OCI-LY1 (cell line): ENCODE measurements around the gene NTSR1.

ENCODE experiments used
- H2AFZ ChIP-seq: fragments of 200-600 bp; sonication (generic), shearing (Covaris generic); 2 replicates; pipeline ENCODE4 v1.6.0; 2014; ENCODE audit warnings: antibody characterized with exemption, mild to moderate bottlenecking, low read length
- H3F3A ChIP-seq: fragments of 200-600 bp; sonication (generic), shearing (Covaris generic); 2 replicates; pipeline ENCODE4 v1.6.0; 2014; ENCODE audit warnings: mild to moderate bottlenecking, antibody characterized with exemption, low read length, moderate library complexity; ENCODE audit not compliant: insufficient read depth
- H3K27ac ChIP-seq: fragments of 200-600 bp; sonication (generic); 2 replicates; pipeline ENCODE4 v1.5.1; 2014; ENCODE audit warnings: low read length, mixed run types, mild to moderate bottlenecking, low read depth; ENCODE audit not compliant: poor library complexity, severe bottlenecking
- H3K27me3 ChIP-seq: fragments of 200-600 bp; sonication (generic); 2 replicates; pipeline ENCODE4 v1.6.0; 2014; ENCODE audit warnings: antibody characterized with exemption, mild to moderate bottlenecking, low read length, moderate library complexity; ENCODE audit not compliant: insufficient read depth
- H3K36me3 ChIP-seq: fragments of 200-600 bp; sonication (generic); 2 replicates; pipeline ENCODE4 v1.6.1; 2014; ENCODE audit warnings: mild to moderate bottlenecking, antibody characterized with exemption, low read length, moderate library complexity, mixed read lengths; ENCODE audit not compliant: insufficient read depth
- H3K4me1 ChIP-seq: fragments of 200-600 bp; sonication (generic); 2 replicates; pipeline ENCODE4 v1.5.1; 2014; ENCODE audit warnings: mild to moderate bottlenecking, low read length, moderate library complexity; ENCODE audit not compliant: insufficient read depth, severe bottlenecking
- H3K4me2 ChIP-seq: fragments of 200-600 bp; sonication (generic), shearing (Covaris generic); 2 replicates; pipeline ENCODE4 v1.6.1; 2014; ENCODE audit warnings: low read length
- H3K4me3 ChIP-seq: fragments of 200-600 bp; sonication (generic); 2 replicates; pipeline ENCODE4 v1.5.1; 2014; ENCODE audit warnings: low read length, low read depth, mild to moderate bottlenecking, mixed read lengths; ENCODE audit not compliant: poor library complexity, severe bottlenecking
- H3K79me2 ChIP-seq: fragments of 200-600 bp; shearing (Covaris generic); 2 replicates; pipeline ENCODE4 v1.6.1; 2016; ENCODE audit warnings: mixed run types, low read length, mixed read lengths; ENCODE audit not compliant: insufficient read depth
- H3K9ac ChIP-seq: fragments of 200-600 bp; sonication (generic), shearing (Covaris generic); 2 replicates; pipeline ENCODE4 v1.6.1; 2014; ENCODE audit warnings: mild to moderate bottlenecking, low read length, mixed read lengths
- H3K9me2 ChIP-seq: fragments of 200-600 bp; sonication (generic), shearing (Covaris generic); 2 replicates; pipeline ENCODE4 v1.6.1; 2014; ENCODE audit warnings: low read depth, mild to moderate bottlenecking, low read length, mixed read lengths
- H3K9me3 ChIP-seq: fragments of 200-600 bp; shearing (Covaris generic); 2 replicates; pipeline ENCODE4 v1.6.1; 2014; ENCODE audit warnings: low read length, mixed read lengths
- H4K20me1 ChIP-seq: fragments of 200-600 bp; sonication (generic), shearing (Covaris generic); 2 replicates; pipeline ENCODE4 v1.6.0; 2016; ENCODE audit warnings: mild to moderate bottlenecking, low read length; ENCODE audit not compliant: insufficient read depth
- EZH2 ChIP-seq: fragments of 200-600 bp; sonication (generic), shearing (Covaris generic); IDR thresholded peaks from 2 replicates; pipeline ENCODE4 v1.8.0; 2017; ENCODE audit warnings: borderline replicate concordance, mixed run types, mild to moderate bottlenecking, antibody characterized with exemption, low read length, moderate library complexity, mixed read lengths
- TF ChIP-seq, protein P1 (sequence below): fragments of 200-600 bp; sonication (generic), shearing (Covaris generic); IDR thresholded peaks from 2 replicates; pipeline ENCODE4 v1.5.1; 2017; ENCODE audit warnings: mild to moderate bottlenecking, antibody characterized with exemption, low read length, moderate library complexity, mixed read lengths

The NTSR1 gene

DNA sequence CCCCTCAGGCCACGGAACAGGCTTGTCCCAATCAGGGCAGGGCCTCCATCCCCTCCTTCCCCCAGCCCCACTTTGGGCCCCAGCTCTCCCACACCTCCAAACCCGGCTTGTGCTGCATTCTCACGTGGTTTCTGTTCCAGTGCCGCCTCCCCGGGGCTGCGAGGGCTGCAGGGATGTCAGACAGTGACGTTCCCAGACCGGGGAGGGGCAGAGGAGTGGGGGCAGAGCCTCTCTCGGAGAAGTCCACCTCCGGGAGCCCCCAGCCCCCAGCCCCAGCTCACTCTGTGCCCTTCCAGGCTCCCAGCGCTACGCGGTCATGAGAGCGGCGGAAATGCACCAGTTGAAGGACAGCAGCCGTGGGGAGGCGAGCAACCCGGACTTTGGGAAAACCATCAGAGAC lies 47.9 kb upstream of the NTSR1 start:
- Histone ChIP-seq H3K4me2 (no peak overlapping the region), H3K79me2 (no peaks in the 10 kb centered on the region), H3K9me3 (no peaks in the 10 kb centered on the region), H2AFZ (no peak overlapping the region), H3K4me1 (no peaks in the 10 kb centered on the region), H3K36me3 (no peaks in the 10 kb centered on the region), H3K27me3 (no peaks in the 10 kb centered on the region; the same call in 1 of the 2 replicates), H4K20me1 (no peaks in the 10 kb centered on the region), H3K9ac (no peak overlapping the region), H3K9me2 (no peaks in the 10 kb centered on the region), H3K27ac (no peak overlapping the region), H3K4me3 (no peak overlapping the region), H3F3A (no peaks in the 10 kb centered on the region)
- no peak for TF ChIP-seq EZH2
- TF ChIP-seq, protein P1, sequence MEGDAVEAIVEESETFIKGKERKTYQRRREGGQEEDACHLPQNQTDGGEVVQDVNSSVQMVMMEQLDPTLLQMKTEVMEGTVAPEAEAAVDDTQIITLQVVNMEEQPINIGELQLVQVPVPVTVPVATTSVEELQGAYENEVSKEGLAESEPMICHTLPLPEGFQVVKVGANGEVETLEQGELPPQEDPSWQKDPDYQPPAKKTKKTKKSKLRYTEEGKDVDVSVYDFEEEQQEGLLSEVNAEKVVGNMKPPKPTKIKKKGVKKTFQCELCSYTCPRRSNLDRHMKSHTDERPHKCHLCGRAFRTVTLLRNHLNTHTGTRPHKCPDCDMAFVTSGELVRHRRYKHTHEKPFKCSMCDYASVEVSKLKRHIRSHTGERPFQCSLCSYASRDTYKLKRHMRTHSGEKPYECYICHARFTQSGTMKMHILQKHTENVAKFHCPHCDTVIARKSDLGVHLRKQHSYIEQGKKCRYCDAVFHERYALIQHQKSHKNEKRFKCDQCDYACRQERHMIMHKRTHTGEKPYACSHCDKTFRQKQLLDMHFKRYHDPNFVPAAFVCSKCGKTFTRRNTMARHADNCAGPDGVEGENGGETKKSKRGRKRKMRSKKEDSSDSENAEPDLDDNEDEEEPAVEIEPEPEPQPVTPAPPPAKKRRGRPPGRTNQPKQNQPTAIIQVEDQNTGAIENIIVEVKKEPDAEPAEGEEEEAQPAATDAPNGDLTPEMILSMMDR: no peak

DNA sequence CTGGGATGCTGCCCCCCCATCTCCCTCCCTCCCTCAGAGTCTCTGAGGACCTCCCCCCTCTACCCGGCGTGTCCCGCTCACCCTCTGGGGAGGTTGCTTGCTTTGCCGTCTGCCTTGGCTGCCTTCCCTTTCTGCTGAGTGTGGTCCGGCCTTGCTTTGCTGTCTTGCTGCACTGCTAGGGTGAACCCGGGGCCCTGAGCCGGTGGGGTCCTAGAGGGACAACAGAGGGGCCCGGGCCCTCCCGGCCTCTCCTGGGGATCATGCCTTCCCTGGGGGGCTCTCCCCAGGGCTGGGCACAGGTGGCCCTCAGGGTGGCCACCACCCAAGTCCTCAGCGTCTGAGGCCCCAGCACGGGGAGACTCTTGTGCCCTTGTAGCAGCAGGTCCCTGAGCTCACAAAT lies 47.0 kb upstream of the NTSR1 start:
- Histone ChIP-seq H3F3A (no peaks in the 10 kb centered on the region), H3K4me2 (no peak overlapping the region), H3K27ac (no peak overlapping the region), H3K4me1 (no peaks in the 10 kb centered on the region), H3K9ac (no peak overlapping the region), H3K79me2 (no peaks in the 10 kb centered on the region), H2AFZ (no peak overlapping the region), H3K27me3 (no peaks in the 10 kb centered on the region; the same call in 1 of the 2 replicates), H4K20me1 (no peaks in the 10 kb centered on the region), H3K9me3 (no peaks in the 10 kb centered on the region), H3K9me2 (no peaks in the 10 kb centered on the region), H3K4me3 (no peak overlapping the region), H3K36me3 (no peaks in the 10 kb centered on the region)
- TF ChIP-seq EZH2: no peak
- TF ChIP-seq, protein P1: no peak

DNA sequence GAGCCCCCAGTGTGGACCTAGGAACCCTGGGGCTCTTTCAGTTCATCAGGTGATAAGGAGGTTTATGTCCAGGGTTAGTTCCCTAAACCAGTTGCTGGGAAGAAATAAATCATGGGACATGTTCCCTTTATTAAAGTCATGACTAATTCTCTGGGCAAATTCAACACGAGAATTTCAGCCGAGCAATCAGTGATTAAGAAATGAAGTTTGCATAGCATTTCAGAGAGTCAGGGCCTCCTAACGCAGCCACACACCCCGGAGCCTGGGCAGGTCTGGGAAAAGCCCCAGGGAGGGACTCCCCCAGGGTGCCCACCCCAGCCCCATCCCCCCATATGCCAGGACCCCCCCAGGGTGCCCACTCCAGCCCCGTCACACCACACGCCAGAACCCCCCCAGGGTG lies 46.2 kb upstream of the NTSR1 start:
- Histone ChIP-seq H3K4me3 (no peak overlapping the region), H3K4me1 (no peaks in the 10 kb centered on the region), H4K20me1 (no peaks in the 10 kb centered on the region), H3K79me2 (no peaks in the 10 kb centered on the region), H3K4me2 (no peak overlapping the region), H3K27ac (no peak overlapping the region), H3K27me3 (no peaks in the 10 kb centered on the region), H3K9me2 (no peaks in the 10 kb centered on the region), H3F3A (no peaks in the 10 kb centered on the region), H3K36me3 (no peaks in the 10 kb centered on the region), H3K9ac (no peak overlapping the region), H3K9me3 (no peaks in the 10 kb centered on the region), H2AFZ (no peak overlapping the region)
- TF ChIP-seq, protein P1: no peak
- TF ChIP-seq EZH2: no peak
